Hepatocyte (in vitro differentiated cells): ENCODE results near the gene RNF166. TPM values are rescaled to one million over a fixed set of nuclear protein-coding genes. Genes with fewer than 3 reads are reported as not detected.

Experiments used
- DNase-seq: peaks from one replicate; pipeline ENCODE4 v3.0.0-alpha.2; 2016; ENCODE audit warnings: low spot score
- H2AFZ ChIP-seq: fragments of 200-600 bp; sonication (generic); 2 replicates; pipeline ENCODE4 v1.6.0; 2016; ENCODE audit warnings: antibody characterized with exemption, mild to moderate bottlenecking
- H3K27ac ChIP-seq: fragments of 200-600 bp; sonication (generic); 2 replicates; pipeline ENCODE4 v1.5.1; 2016; ENCODE audit warnings: mild to moderate bottlenecking
- H3K27me3 ChIP-seq: fragments of 200-600 bp; sonication (generic); 2 replicates; pipeline ENCODE4 v1.6.1; 2016
- H3K36me3 ChIP-seq: fragments of 200-600 bp; sonication (generic); replicated peaks from 2 replicates; pipeline ENCODE4 v1.5.1; 2016; ENCODE audit warnings: low read depth; ENCODE audit not compliant: insufficient read depth
- H3K4me1 ChIP-seq: fragments of 200-600 bp; sonication (generic); 2 replicates; pipeline ENCODE4 v1.5.1; 2016; ENCODE audit warnings: mild to moderate bottlenecking, moderate library complexity; ENCODE audit not compliant: insufficient read depth
- H3K4me2 ChIP-seq: fragments of 200-600 bp; sonication (generic); 2 replicates; pipeline ENCODE4 v1.6.0; 2016
- H3K4me3 ChIP-seq: fragments of 200-600 bp; sonication (generic); 2 replicates; pipeline ENCODE4 v1.5.1; 2016; ENCODE audit warnings: mild to moderate bottlenecking
- H3K79me2 ChIP-seq: fragments of 200-600 bp; sonication (generic); 2 replicates; pipeline ENCODE4 v1.6.0; 2017; ENCODE audit warnings: mild to moderate bottlenecking
- H3K9me2 ChIP-seq: fragments of 200-600 bp; sonication (generic); replicated peaks from 2 replicates; pipeline ENCODE4 v1.6.0; 2017; ENCODE audit warnings: mild to moderate bottlenecking; ENCODE audit not compliant: insufficient read depth
- H3K9me3 ChIP-seq: fragments of 200-600 bp; sonication (generic); 2 replicates; pipeline ENCODE4 v1.5.1; 2016; ENCODE audit warnings: low read depth, mild to moderate bottlenecking
- H4K20me1 ChIP-seq: fragments of 200-600 bp; sonication (generic); 2 replicates; pipeline ENCODE4 v1.6.0; 2016; ENCODE audit warnings: mild to moderate bottlenecking; ENCODE audit not compliant: insufficient read depth, poor library complexity, severe bottlenecking
- EZH2 ChIP-seq: fragments of 200-600 bp; sonication (generic); IDR thresholded peaks from 2 replicates; pipeline ENCODE4 v1.6.1; 2016; ENCODE audit warnings: antibody characterized with exemption, mild to moderate bottlenecking, borderline replicate concordance
- EZH2phosphoT487 ChIP-seq: fragments of 200-600 bp; sonication (generic); IDR thresholded peaks from one replicate; pipeline ENCODE4 v1.6.1; 2018; ENCODE audit warnings: antibody characterized with exemption, mild to moderate bottlenecking, low read depth, moderate library complexity; ENCODE audit not compliant: unreplicated experiment, severe bottlenecking
- WGBS: methylation state at CpG from one replicate; pipeline ENCODE4 v1.1.6; 2016; ENCODE audit warnings: low lambda C conversion rate; ENCODE audit errors: missing lambda C conversion rate; 5-methylcytosine and 5-hydroxymethylcytosine counted together
- polyA plus RNA-seq: library from polyadenylated mRNA; unstranded; fragments of >200 nt; fragmentation: Nextera tagmentation; extraction: Ambion mirVana; gene quantifications from 2 replicates; pipeline ENCODE4 v1.2.1, GENCODE V29; 2016
- total RNA-seq: library from RNA; depleted of rRNA; stranded (reverse); fragments of >200 nt; gene quantifications from 2 replicates; pipeline ENCODE4 v1.2.3, GENCODE V29; 2014
- TF ChIP-seq, protein P1 (sequence below): fragments of 200-600 bp; sonication (generic); IDR thresholded peaks from 2 replicates; pipeline ENCODE4 v1.5.1; 2016; ENCODE audit warnings: antibody characterized with exemption, mild to moderate bottlenecking; ENCODE audit not compliant: poor library complexity

RNF166 gene
- total and polyA plus RNA-seq, 2 experiments from 2014 or later, result 10.1 to 16.8 TPM

DNA sequence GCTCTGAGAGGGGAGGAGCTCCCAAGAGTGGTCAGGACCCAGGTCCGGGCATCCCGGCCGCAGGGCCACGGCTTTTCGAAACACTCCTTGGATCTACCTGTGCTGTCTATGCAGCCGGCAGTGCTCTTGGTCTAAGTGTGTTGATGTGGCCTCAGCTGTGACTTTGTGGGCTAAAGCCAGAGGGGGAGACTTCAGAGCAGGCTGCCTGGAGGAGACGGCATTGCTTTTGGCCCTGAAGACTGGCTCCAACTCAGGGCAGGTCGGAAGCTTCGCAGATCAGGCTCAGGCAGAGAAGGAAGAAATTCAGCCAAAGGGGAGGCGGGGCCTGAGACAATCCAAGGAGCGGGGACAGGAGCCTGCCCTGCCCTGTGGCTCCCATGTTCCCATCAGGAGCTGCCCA is 47.4 kb upstream of the RNF166 start:
- WGBS, result 90% methylated on average over 11 of the region's 11 CpGs
- Histone ChIP-seq H3K27me3 (no peaks in the 10 kb centered on the region), H3K9me3 (no peaks in the 10 kb centered on the region), H3K4me3 (no peak overlapping the region), H2AFZ (no peak overlapping the region), H3K27ac (no peak overlapping the region), H4K20me1 (peaks cover 7% of the 10 kb centered on the region), H3K4me1 (peaks cover 3% of the 10 kb centered on the region), H3K79me2 (peaks cover 2% of the 10 kb centered on the region), H3K9me2 (no peaks in the 10 kb centered on the region), H3K4me2 (no peak overlapping the region), H3K36me3 (no peaks in the 10 kb centered on the region)
- DNase-seq, result no peak
- TF ChIP-seq, protein P1, sequence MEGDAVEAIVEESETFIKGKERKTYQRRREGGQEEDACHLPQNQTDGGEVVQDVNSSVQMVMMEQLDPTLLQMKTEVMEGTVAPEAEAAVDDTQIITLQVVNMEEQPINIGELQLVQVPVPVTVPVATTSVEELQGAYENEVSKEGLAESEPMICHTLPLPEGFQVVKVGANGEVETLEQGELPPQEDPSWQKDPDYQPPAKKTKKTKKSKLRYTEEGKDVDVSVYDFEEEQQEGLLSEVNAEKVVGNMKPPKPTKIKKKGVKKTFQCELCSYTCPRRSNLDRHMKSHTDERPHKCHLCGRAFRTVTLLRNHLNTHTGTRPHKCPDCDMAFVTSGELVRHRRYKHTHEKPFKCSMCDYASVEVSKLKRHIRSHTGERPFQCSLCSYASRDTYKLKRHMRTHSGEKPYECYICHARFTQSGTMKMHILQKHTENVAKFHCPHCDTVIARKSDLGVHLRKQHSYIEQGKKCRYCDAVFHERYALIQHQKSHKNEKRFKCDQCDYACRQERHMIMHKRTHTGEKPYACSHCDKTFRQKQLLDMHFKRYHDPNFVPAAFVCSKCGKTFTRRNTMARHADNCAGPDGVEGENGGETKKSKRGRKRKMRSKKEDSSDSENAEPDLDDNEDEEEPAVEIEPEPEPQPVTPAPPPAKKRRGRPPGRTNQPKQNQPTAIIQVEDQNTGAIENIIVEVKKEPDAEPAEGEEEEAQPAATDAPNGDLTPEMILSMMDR, result no peak
- no peak for TF ChIP-seq EZH2phosphoT487
- no peak for TF ChIP-seq EZH2

DNA sequence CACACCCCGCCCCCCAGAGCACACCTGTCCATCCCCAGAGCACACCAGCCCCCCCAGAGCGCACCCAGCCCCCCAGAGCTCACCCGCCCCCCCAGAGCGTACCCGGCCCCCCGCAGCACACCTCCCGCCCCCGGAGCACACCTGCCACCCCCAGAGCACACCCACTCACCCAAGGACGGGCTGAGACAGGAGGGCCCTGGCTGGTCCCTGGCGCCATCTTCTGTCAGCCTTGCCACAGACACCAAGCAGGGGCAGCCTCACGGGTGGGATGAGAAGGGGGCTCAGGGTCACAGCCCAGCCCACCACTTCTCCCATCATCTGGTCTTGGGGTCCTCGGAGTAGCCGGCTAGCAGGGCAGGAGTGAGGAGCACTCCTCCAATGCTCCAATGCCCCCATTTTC is 47.0 kb upstream of the RNF166 start:
- no peak overlapping the region for H3K4me2 ChIP-seq
- H4K20me1 ChIP-seq, result peaks cover 7% of the 10 kb centered on the region
- no peaks in the 10 kb centered on the region for H3K9me2 ChIP-seq
- DNase-seq, result no peak
- no peaks in the 10 kb centered on the region for H3K9me3 ChIP-seq
- H3K27me3 ChIP-seq, result no peaks in the 10 kb centered on the region
- 76% methylated on average over 5 of the region's 13 CpGs for WGBS
- TF ChIP-seq EZH2phosphoT487 (no peak), EZH2 (no peak)
- TF ChIP-seq, protein P1, result no peak
- no peak overlapping the region for H3K4me3 ChIP-seq
- H3K79me2 ChIP-seq, result no peaks in the 10 kb centered on the region
- H3K27ac ChIP-seq, result no peak overlapping the region
- no peaks in the 10 kb centered on the region for H3K36me3 ChIP-seq
- H3K4me1 ChIP-seq, result peaks cover 3% of the 10 kb centered on the region
- no peak overlapping the region for H2AFZ ChIP-seq

DNA sequence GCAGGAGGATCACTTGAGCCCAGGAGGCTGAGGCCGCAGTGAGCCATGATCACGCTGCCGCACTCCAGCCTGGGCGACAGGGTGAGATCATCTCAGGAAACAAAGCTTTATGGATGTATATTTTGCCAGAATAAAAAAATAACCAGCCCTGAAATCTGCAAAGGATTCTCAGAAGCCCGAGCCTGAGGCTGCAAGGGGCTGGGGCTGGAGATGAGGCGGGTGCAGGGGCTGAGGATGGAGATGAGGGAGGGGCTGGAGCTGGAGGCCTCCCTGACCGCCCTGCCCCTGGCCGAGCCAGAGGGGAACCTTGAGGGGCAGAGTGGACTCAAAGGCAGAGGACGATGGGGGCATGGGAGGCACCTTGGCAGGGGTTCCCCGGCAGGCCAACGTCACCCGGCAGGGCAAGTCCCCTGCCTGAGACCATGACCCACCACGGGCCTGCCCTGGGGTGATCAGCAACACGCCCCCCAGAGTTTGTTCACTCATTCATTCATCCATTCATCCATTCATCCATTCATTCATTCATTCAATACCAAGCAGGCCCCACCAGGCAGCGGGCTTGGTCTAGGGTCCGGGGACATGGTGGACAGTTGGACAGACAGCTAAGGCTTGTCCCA is 46.3 kb upstream of the RNF166 start:
- H2AFZ ChIP-seq, result no peak overlapping the region
- H3K4me1 ChIP-seq, result peaks cover 3% of the 10 kb centered on the region
- peaks cover 7% of the 10 kb centered on the region for H4K20me1 ChIP-seq
- TF ChIP-seq, protein P1, result no peak
- TF ChIP-seq EZH2 (no peak), EZH2phosphoT487 (no peak)
- no peak for DNase-seq
- H3K4me3 ChIP-seq, result no peak overlapping the region
- H3K27me3 ChIP-seq, result no peaks in the 10 kb centered on the region
- H3K9me3 ChIP-seq, result no peaks in the 10 kb centered on the region
- H3K36me3 ChIP-seq, result no peaks in the 10 kb centered on the region
- H3K9me2 ChIP-seq, result no peaks in the 10 kb centered on the region
- no peak overlapping the region for H3K4me2 ChIP-seq
- no peaks in the 10 kb centered on the region for H3K79me2 ChIP-seq
- H3K27ac ChIP-seq, result no peak overlapping the region
- 97% methylated on average over 14 of the region's 16 CpGs for whole genome bisulfite sequencing
